LNCAP (cell line): ENCODE measurements around the gene MTREX.
A peak's percentile ranks its signal among the peaks of the same experiment; 100 is the strongest.

Source experiments
- TF ChIP-seq, protein P1 (sequence below): fragments of 450-650 bp; IDR thresholded peaks from 2 replicates; pipeline ENCODE4 v1.5.1; 2017; ENCODE audit warnings: mild to moderate bottlenecking

MTREX gene

DNA sequence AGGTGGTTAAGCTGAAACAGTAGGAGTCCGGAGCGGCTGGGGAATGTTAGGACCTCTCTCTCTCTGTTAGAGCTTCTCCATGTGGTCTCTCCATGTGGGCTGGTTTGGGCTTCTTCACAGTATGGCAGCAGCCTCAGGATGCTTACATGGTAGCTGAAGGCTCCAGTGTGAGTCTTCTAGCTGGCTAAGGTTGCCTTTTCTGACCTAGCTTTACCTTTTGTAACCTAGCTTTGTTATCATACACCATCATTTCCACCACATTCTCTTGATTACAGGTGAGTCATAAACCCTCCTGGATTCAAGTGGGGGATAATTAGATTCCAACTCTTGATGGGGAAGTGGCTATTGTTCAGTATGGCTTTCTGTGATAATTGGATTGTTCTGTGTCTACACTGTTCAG lies 98.5 kb downstream of the MTREX start:
- TF ChIP-seq, protein P1, sequence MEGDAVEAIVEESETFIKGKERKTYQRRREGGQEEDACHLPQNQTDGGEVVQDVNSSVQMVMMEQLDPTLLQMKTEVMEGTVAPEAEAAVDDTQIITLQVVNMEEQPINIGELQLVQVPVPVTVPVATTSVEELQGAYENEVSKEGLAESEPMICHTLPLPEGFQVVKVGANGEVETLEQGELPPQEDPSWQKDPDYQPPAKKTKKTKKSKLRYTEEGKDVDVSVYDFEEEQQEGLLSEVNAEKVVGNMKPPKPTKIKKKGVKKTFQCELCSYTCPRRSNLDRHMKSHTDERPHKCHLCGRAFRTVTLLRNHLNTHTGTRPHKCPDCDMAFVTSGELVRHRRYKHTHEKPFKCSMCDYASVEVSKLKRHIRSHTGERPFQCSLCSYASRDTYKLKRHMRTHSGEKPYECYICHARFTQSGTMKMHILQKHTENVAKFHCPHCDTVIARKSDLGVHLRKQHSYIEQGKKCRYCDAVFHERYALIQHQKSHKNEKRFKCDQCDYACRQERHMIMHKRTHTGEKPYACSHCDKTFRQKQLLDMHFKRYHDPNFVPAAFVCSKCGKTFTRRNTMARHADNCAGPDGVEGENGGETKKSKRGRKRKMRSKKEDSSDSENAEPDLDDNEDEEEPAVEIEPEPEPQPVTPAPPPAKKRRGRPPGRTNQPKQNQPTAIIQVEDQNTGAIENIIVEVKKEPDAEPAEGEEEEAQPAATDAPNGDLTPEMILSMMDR = no peak

DNA sequence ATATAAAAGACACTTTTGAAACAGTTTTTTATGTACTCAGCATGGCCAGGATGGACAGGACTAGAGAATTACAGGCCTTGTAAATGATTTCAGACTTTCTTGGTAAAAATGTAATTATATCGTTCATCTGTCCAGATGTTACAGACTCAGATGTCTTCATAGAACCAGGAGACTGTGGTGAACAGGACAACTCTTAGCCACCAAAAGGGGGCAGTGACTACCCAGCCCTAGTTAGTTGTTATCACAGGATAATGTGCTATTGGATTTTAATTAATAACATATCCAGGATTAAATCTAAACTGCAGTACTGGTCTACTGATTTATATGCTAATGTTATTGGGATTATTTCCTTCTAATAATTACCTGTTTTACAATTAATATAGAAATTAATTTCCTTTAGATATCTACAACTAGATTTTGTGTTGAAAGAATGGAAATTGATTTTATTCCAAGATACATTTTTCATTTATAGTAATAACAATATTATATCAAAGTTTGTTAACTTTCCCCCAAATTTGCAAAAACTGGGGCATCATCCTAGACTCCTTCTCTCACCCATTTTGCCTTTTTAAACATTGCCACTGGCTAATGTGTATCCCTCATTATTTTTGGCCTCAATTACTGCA lies 99.4 kb downstream of the MTREX start:
- TF ChIP-seq, protein P1 = peak; percentile 81

DNA sequence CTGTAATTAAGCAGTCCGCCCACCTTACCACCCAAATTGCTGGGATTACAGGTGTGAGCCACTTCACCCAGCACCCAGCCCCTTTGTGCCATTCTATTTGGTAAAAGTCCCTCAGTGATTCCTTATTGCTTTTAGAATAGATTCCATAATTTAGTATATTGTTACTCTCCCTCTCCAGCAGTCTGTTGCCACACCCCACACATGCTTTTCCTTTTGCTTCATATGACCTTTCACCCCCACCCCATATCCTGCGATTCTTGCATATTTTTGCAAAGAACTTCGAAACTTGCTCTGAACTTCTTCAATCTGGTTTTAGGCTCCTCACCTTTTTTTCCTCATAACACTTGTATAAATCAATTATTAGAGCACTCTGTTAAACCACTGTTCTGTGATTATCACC lies 100.2 kb downstream of the MTREX start:
- TF ChIP-seq, protein P1 = no peak

DNA sequence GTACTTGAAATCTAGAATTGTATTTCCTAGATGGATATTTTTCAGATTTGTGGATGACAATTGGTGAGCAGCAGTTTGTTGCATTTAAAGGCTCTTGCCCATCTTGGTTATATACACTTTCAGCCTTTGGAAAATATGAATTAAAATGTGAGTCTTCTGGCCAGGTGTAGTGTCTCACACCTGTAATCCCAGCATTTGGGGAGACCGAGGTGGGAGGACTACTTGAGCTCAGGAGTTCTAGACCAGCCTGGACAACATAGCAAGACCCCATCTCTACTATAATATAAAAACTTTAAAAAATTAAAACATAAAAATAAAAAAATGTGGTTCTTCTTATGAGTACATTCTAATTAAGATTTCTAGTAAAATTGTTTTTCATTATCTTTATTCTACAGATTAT lies 102.0 kb downstream of the MTREX start:
- TF ChIP-seq, protein P1 = no peak

DNA sequence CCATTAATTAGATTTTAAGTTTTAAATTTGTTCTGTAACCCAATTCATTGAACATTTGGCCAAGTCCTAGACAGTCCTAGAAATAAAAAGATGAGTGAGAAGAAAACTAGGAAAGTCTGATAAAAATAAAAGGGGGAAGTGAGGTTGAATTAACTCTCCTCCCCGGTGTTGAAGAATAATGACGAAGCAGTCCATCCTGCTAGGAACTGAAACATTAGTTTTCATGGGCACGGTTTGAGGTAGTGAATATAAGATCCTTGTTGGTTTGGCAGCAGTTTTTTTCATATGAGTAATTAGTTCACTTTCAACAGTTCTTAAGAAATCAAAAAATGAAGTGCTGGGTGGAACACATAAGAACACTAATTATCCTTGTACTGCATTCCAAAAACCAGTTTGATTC lies 103.1 kb downstream of the MTREX start:
- TF ChIP-seq, protein P1 = no peak

DNA sequence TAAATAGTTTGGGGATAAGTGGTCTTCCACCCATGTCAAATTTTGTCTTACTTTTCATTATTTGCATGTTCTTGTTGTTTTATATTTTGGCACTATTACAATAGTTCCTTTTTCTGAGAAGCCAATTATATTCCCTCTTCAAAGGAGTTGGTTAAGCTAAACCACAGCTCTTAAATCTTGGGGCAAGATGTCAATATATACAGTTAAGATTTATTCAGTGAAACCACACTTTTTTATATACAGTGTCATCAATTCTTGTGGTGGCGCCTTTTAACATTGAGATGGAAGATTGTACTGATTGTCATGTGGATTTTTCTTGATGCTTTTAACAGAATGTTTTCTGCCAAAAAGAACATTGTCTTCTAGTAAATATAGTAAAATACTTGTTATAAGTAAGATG lies 104.1 kb downstream of the MTREX start:
- TF ChIP-seq, protein P1 = no peak

DNA sequence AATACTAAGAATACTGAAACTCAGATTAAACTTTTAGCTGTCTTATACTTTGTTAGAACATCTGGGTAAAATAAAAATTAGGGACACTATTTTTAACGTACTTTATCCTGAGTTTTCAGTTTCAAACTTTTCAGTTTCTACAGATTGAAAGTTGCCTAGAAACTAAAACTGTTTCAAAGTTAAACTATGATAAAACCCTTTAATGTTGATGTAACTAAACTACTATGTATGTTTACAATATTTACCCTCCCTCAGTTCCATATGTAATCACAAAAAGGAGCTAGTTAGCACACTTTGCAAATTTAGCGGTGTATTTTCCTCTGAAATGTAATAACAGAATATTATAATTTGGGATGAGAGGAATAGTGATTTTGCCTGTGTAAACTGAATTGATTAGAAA lies 105.9 kb downstream of the MTREX start:
- TF ChIP-seq, protein P1 = no peak

DNA sequence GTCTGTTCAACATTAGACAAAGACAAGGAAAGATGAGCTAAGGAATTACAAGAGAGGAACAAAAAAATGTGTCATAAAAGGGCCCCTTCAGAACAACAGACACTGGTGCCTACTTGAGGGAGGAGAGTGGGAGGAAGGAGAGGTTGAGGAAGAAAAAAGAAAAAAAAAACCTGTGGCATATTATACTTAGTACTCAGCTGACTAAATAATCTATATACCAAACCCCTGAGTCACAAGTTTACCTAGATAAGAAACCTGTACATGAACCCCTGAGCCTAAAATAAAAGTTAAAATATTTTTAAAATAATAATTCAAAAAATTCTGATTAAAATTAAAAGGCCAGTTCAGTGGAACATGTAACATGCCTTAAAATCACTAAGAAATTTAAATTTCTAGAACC lies 107.3 kb downstream of the MTREX start:
- TF ChIP-seq, protein P1 = no peak
